ENCODE data around the gene MEGF11.

- no peak for TF ChIP-seq CTCF (IDR thresholded peaks at IDR 0.05)
- TF ChIP-seq POLR2A (IDR thresholded peaks at IDR 0.05) = no peak
These were observed 357.3 kb downstream of the MEGF11 start for GRCh38 chr15:65896236-65896635.
